HEK293 (cell line): ENCODE results near the gene PRMT1.

Source experiments
- CTCF ChIA-PET: fragments of 350-600 bp; formaldehyde crosslinking; extraction: SDS; loops from one replicate; lab custom pipeline; 2021; ENCODE audit warnings: antibody characterized with exemption; lab: Yijun Ruan, JAX
- POLR2A ChIA-PET: fragments of 300-600 bp; formaldehyde crosslinking; extraction: SDS; loops from one replicate; lab custom pipeline; 2020; ENCODE audit warnings: antibody characterized with exemption, inconsistent platforms; lab: Yijun Ruan, JAX
- H3K27ac ChIP-seq: fragments of 200-500 bp; sonication (Bioruptor generic); 2 replicates; pipeline ENCODE4 v1.5.1; 2014; ENCODE audit warnings: low read depth, low read length, control low read depth, inconsistent platforms; ENCODE audit errors: extremely low read depth
- H3K36me3 ChIP-seq, 2 experiments: fragments of 200-500 bp in 1 of 2; sonication (Bioruptor generic) in 1 of 2; 1 replicate in 1 of 2; 2 replicates in 1 of 2; pipeline ENCODE4 v1.5.1; 2014 to 2017; ENCODE audit warnings: inconsistent platforms in 2 of 2, low read length in 2 of 2; ENCODE audit not compliant: control insufficient read depth in 2 of 2, insufficient read depth in 1 of 2
- H3K4me1 ChIP-seq: fragments of 200-500 bp; sonication (Bioruptor generic); 2 replicates; pipeline ENCODE4 v1.5.1; 2014; ENCODE audit warnings: mild to moderate bottlenecking, low read length, inconsistent platforms; ENCODE audit not compliant: control insufficient read depth, insufficient read depth
- H3K4me3 ChIP-seq: 2 replicates; pipeline ENCODE4 v1.5.1; 2011; ENCODE audit warnings: low read depth, mild to moderate bottlenecking, control low read depth, low read length, moderate library complexity
- H3K9me3 ChIP-seq: fragments of 200-500 bp; sonication (Bioruptor generic); 2 replicates; pipeline ENCODE4 v1.5.1; 2014; ENCODE audit warnings: low read depth, low read length, inconsistent platforms; ENCODE audit not compliant: control insufficient read depth, insufficient read depth
- GLIS2 ChIP-seq: fragments of 450-650 bp; formaldehyde crosslinking; IDR thresholded peaks from 2 replicates; pipeline ENCODE4 v1.5.1; 2016; ENCODE audit warnings: missing biosample characterization, missing genetic modification characterization
- KLF17 ChIP-seq: fragments of 450-650 bp; formaldehyde crosslinking; IDR thresholded peaks from 2 replicates; pipeline ENCODE4 v1.5.1; 2016; ENCODE audit warnings: missing biosample characterization, missing genetic modification characterization
- MYNN ChIP-seq: fragments of 450-650 bp; formaldehyde crosslinking; IDR thresholded peaks from 2 replicates; pipeline ENCODE4 v1.5.1; 2016; ENCODE audit warnings: missing biosample characterization, missing genetic modification characterization, borderline replicate concordance
- PATZ1 ChIP-seq: fragments of 450-650 bp; formaldehyde crosslinking; IDR thresholded peaks from 2 replicates; pipeline ENCODE4 v1.5.1; 2016; ENCODE audit warnings: missing biosample characterization, missing genetic modification characterization
- PRDM10 ChIP-seq: fragments of 450-650 bp; formaldehyde crosslinking; IDR thresholded peaks from 2 replicates; pipeline ENCODE4 v1.5.1; 2016; ENCODE audit warnings: missing biosample characterization, missing genetic modification characterization
- REPIN1 ChIP-seq: fragments of 450-650 bp; formaldehyde crosslinking; IDR thresholded peaks from 2 replicates; pipeline ENCODE4 v1.5.1; 2017; ENCODE audit warnings: missing biosample characterization, missing genetic modification characterization, low read depth
- TCF7L2 ChIP-seq: IDR thresholded peaks from 2 replicates; pipeline ENCODE4 v1.6.1; 2011; ENCODE audit warnings: low read depth, mild to moderate bottlenecking, inconsistent platforms, low read length, moderate library complexity, borderline replicate concordance
- TSHZ1 ChIP-seq: fragments of 450-650 bp; formaldehyde crosslinking; IDR thresholded peaks from 2 replicates; pipeline ENCODE4 v1.5.1; 2016; ENCODE audit warnings: missing biosample characterization, missing genetic modification characterization, borderline replicate concordance
- ZBTB20 ChIP-seq: fragments of 450-650 bp; formaldehyde crosslinking; IDR thresholded peaks from 2 replicates; pipeline ENCODE4 v1.5.1; 2016; ENCODE audit warnings: missing biosample characterization, missing genetic modification characterization
- ZNF221 ChIP-seq: fragments of 450-650 bp; formaldehyde crosslinking; IDR thresholded peaks from 2 replicates; pipeline ENCODE4 v1.5.1; 2017; ENCODE audit warnings: missing biosample characterization, missing genetic modification characterization, borderline replicate concordance
- ZNF366 ChIP-seq: fragments of 450-650 bp; formaldehyde crosslinking; conservative IDR thresholded peaks from 2 replicates; pipeline ENCODE4 v1.5.1; 2016; ENCODE audit warnings: missing biosample characterization, missing genetic modification characterization
- ZNF626 ChIP-seq: fragments of 450-650 bp; sonication (Bioruptor Pico); formaldehyde crosslinking; IDR thresholded peaks from 2 replicates; pipeline ENCODE4 v1.5.1; 2018; ENCODE audit warnings: missing biosample characterization, missing genetic modification characterization, inconsistent platforms
- ZNF660 ChIP-seq: fragments of 450-650 bp; IDR thresholded peaks from 2 replicates; pipeline ENCODE4 v1.5.1; 2018; ENCODE audit warnings: missing biosample characterization, mild to moderate bottlenecking, missing genetic modification characterization
- ZNF670 ChIP-seq: fragments of 450-650 bp; formaldehyde crosslinking; IDR thresholded peaks from 2 replicates; pipeline ENCODE4 v1.5.1; 2016; ENCODE audit warnings: missing biosample characterization, missing genetic modification characterization, low read depth
- ZNF677 ChIP-seq: fragments of 450-650 bp; IDR thresholded peaks from 2 replicates; pipeline ENCODE4 v1.5.0; 2018; ENCODE audit warnings: missing biosample characterization, mild to moderate bottlenecking, missing genetic modification characterization, moderate library complexity
- ZNF837 ChIP-seq: fragments of 450-650 bp; formaldehyde crosslinking; IDR thresholded peaks from 2 replicates; pipeline ENCODE4 v1.5.1; 2016; ENCODE audit warnings: missing biosample characterization, missing genetic modification characterization
- ZSCAN5A ChIP-seq: fragments of 450-650 bp; formaldehyde crosslinking; IDR thresholded peaks from 2 replicates; pipeline ENCODE4 v1.5.1; 2016; ENCODE audit warnings: missing biosample characterization, missing genetic modification characterization
- TF ChIP-seq, protein P1 (sequence below): fragments of 450-650 bp; formaldehyde crosslinking; IDR thresholded peaks from 2 replicates; pipeline ENCODE4 v1.5.1; 2017; ENCODE audit warnings: missing biosample characterization, missing genetic modification characterization

PRMT1 gene

GRCh38 chr19:49637821-49638738 is 39.0 kb upstream of the PRMT1 start (continued):
- TF ChIP-seq PATZ1 (peak; percentile 66), ZBTB20 (tag by site-specific recombination) (0 out of 2 replicates have a peak, but pooled peaks have one; percentile 6), ZNF670 (no peak), TCF7L2 (no peak), KLF17 (0 out of 2 replicates have a peak, but pooled peaks have one; percentile 34), ZNF221 (tag by site-specific recombination) (no peak)
- TF ChIP-seq, protein P1, sequence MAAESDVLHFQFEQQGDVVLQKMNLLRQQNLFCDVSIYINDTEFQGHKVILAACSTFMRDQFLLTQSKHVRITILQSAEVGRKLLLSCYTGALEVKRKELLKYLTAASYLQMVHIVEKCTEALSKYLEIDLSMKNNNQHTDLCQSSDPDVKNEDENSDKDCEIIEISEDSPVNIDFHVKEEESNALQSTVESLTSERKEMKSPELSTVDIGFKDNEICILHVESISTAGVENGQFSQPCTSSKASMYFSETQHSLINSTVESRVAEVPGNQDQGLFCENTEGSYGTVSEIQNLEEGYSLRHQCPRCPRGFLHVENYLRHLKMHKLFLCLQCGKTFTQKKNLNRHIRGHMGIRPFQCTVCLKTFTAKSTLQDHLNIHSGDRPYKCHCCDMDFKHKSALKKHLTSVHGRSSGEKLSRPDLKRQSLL (tag by site-specific recombination), result peak; percentile 63; the same call in 1 of the 2 replicates
- TF ChIP-seq, all 188 proteins: peak for 25

DNA sequence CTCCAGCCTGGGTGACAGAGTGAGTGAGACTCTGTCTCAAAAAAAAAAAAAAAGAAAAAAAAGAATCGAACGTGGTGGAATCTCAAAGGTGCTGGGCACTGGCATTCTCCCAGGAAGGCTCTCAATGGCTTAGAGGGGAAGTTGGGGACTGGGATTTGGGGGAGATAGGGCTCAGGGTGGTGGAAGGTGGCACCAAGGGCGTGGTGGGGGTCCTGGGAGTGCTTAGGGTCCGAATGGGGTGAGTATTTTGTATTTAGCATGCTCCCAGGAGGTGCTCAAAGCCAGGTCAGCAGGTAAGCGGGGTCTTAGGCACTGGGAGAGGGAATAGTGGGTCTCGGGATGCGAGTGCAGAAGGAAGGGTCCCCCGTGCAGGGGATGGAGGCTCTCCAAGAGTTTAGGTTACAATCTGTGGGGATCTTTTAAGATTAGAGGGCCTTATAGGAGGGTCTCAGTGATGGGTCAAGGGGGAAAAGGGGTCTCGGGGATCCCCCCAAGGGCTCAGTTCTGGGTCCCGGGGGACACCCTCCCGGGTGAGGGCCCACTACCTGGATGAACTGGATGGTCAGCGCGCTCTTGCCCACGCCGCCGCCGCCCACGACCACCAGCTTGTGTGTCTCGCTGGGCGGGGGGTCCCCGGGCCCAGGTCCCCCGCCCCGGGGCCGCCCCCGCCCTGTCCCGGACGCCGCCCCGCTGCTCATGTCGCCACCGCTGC is 37.5 kb upstream of the PRMT1 start:
- H3K27ac ChIP-seq, result peak overlapping the region; percentile 42; the same call in 1 of the 2 replicates
- H3K36me3 ChIP-seq, result peaks cover 0 to 10% of the 10 kb centered on the region in 2 experiments; a peak in 1 of 3 replicates
- no peaks in the 10 kb centered on the region for H3K9me3 ChIP-seq
- peaks cover 31% of the 10 kb centered on the region for H3K4me1 ChIP-seq
- ChIA-PET POLR2A (interaction anchor here (0.9 to 3.5 kb wide), 27 partner anchors 9 to 290 kb away, joined by 3 to 124 read pairs (median 6); partner anchors contain the start of genes AKT1S1, ALDH16A1, ATF5 and BCL2L12), CTCF (interaction anchor here (0.6 to 6.5 kb wide), 7 partner anchors 33 to 927 kb away, joined by 3 to 59 read pairs (median 4); partner anchors contain the start of gene PRMT1)
- peak overlapping the region; percentile 47 for H3K4me3 ChIP-seq
- TF ChIP-seq PRDM10, result peak; percentile 7; the same call in 1 of the 2 replicates
- no peak for TF ChIP-seq TSHZ1 (tag by site-specific recombination)
- 0 out of 2 replicates have a peak, but pooled peaks have one; percentile 13 for TF ChIP-seq ZNF660 (tag by site-specific recombination)
- no peak for TF ChIP-seq GLIS2 (tag by site-specific recombination)
- TF ChIP-seq REPIN1 (tag by site-specific recombination), result no peak
- TF ChIP-seq ZNF626 (tag by site-specific recombination), result no peak
- TF ChIP-seq TCF7L2, result no peak
- no peak for TF ChIP-seq ZNF837 (tag by site-specific recombination)
- no peak for TF ChIP-seq ZNF366 (tag by site-specific recombination)
- no peak for TF ChIP-seq ZSCAN5A (tag by site-specific recombination)
- no peak for TF ChIP-seq ZNF670
- no peak for TF ChIP-seq MYNN
- no peak for TF ChIP-seq ZNF677 (tag by site-specific recombination)
